NCI-H774 (cell line): ENCODE data around the gene LINC01488.

Experiments used
- DNase-seq: peaks from one replicate; lab custom pipeline; 2025; lab: John Stamatoyannopoulos, UW

The LINC01488 gene

GRCh38 chr11:69479591-69480271 is 1.7 kb upstream of the LINC01488 start:
- no peak for DNase-seq

- no peak for DNase-seq
These were observed 693 bp upstream of the LINC01488 start for GRCh38 chr11:69480547-69481392.

GRCh38 chr11:69482322-69482721 is 859 bp downstream of the LINC01488 start:
- no peak for DNase-seq

- DNase-seq = no peak
These were observed 1.7 kb downstream of the LINC01488 start for GRCh38 chr11:69483170-69483569.

- DNase-seq = no peak
These were observed 2.4 kb downstream of the LINC01488 start for GRCh38 chr11:69483691-69484426.

GRCh38 chr11:69484427-69485259 is 3.2 kb downstream of the LINC01488 start:
- DNase-seq = no peak

- no peak for DNase-seq
These were observed 4.0 kb downstream of the LINC01488 start for GRCh38 chr11:69485337-69486041.

- no peak for DNase-seq
These were observed 4.8 kb downstream of the LINC01488 start for GRCh38 chr11:69486056-69486772.

- DNase-seq = no peak
These were observed 5.4 kb downstream of the LINC01488 start for GRCh38 chr11:69486773-69487291.

GRCh38 chr11:69487391-69487790 is 5.9 kb downstream of the LINC01488 start:
- no peak for DNase-seq

- no peak for DNase-seq
These were observed 6.5 kb downstream of the LINC01488 start for GRCh38 chr11:69487849-69488542.

GRCh38 chr11:69488543-69488940 is 7.1 kb downstream of the LINC01488 start:
- no peak for DNase-seq

GRCh38 chr11:69489031-69489745 is 7.7 kb downstream of the LINC01488 start:
- no peak for DNase-seq

- no peak for DNase-seq
These were observed 8.4 kb downstream of the LINC01488 start for GRCh38 chr11:69489746-69490365.

GRCh38 chr11:69490516-69490915 is 9.1 kb downstream of the LINC01488 start:
- no peak for DNase-seq

- DNase-seq = no peak
These were observed 9.9 kb downstream of the LINC01488 start for GRCh38 chr11:69491071-69492031.
